Epithelial cell of esophagus (primary cell): ENCODE measurements around the gene CHD3.

Experiments used
- DNase-seq: peaks from one replicate; pipeline ENCODE4 v3.0.0; 2010; ENCODE audit warnings: low read depth
- H3K4me3 ChIP-seq: 2 replicates; pipeline ENCODE4 v1.5.1; 2011; ENCODE audit warnings: mild to moderate bottlenecking, low read length, control low read depth
- CTCF ChIP-seq: IDR thresholded peaks from 2 replicates; pipeline ENCODE4 v1.5.1; 2011; ENCODE audit warnings: low read depth, mild to moderate bottlenecking, low read length, control low read depth, inconsistent platforms; ENCODE audit not compliant: insufficient read depth; ENCODE audit errors: missing control alignments

The CHD3 gene

DNA sequence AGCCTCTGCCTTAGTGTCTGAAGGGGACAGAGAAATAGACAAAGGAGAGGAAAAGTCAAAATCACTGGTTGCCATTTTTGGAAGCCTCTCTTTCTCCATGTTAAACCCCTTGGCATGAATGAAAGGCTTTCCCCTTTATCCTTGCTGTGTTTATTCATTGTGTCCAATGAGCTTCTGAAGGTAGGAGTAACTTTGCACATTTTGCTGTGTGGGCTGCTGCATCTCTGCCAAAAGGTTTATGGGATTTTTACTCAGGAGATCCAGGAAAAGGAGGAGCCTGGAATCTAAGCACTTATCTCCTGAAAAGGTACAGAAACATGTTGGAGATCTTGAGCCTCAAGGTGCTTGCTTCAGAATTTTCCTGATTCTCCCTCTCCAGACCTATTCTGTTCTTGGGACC, 47.3 kb downstream of the CHD3 start:
- no peak overlapping the region for H3K4me3 ChIP-seq
- TF ChIP-seq CTCF = no peak
- DNase-seq = no peak

DNA sequence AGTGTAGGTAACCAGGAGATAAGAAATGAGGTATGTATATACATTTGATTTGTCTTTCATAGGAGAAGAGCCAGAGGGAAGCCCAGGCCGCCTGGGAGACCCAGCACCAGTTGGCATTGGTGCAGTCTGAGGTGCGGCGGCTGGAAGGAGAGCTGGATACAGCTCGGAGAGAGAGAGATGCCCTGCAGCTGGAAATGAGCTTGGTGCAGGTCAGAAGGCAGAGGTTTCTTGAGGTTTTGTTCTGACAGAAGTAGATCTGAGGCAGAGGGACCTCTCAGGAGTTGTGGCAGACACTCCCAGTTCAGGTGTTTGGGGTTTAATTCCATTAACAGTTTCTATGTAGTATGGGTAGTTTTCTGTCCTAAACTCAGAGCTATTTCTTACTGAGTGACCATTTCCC, 51.4 kb downstream of the CHD3 start:
- TF ChIP-seq CTCF = no peak
- H3K4me3 ChIP-seq = no peak overlapping the region
- no peak for DNase-seq

GRCh38 chr17:7940743-7941142, 52.2 kb downstream of the CHD3 start:
- H3K4me3 ChIP-seq = no peak overlapping the region
- no peak for TF ChIP-seq CTCF
- DNase-seq = no peak

DNA sequence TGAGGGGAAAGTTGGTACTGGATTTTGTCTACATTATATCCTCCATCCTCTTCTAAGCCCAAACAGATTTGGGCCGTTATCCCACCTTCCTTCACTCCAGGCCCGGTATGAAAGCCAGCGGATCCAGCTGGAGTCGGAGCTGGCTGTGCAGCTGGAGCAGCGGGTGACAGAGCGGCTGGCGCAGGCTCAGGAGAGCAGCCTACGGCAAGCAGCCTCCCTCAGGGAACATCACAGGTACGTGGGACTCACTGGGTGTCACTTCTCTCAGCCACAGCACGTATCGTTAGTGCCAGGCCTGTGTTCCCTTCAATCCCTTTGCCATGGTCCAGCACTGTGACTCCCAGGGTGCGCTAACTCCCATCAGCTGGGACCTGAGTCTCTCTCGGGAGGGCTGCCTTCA, 54.7 kb downstream of the CHD3 start:
- no peak for DNase-seq
- no peak for TF ChIP-seq CTCF
- H3K4me3 ChIP-seq = no peak overlapping the region

- H3K4me3 ChIP-seq = no peak overlapping the region
- TF ChIP-seq CTCF = no peak
- DNase-seq = no peak
Observed at GRCh38 chr17:7944326-7944725, 55.7 kb downstream of the CHD3 start.

GRCh38 chr17:7945651-7946050, 57.1 kb downstream of the CHD3 start:
- TF ChIP-seq CTCF = no peak
- no peak overlapping the region for H3K4me3 ChIP-seq
- no peak for DNase-seq

GRCh38 chr17:7946441-7946840, 57.9 kb downstream of the CHD3 start:
- no peak overlapping the region for H3K4me3 ChIP-seq
- DNase-seq = no peak
- TF ChIP-seq CTCF = no peak
